Nephron (organoid): Measurements from ENCODE around the gene FZD8.

Experiments used
- H3K27ac Mint-ChIP-seq, 3 experiments: 2 replicates each; pipeline ENCODE4 v1.8.0; 2020; ENCODE audit warnings: mixed read lengths in 3 of 3, mild to moderate bottlenecking in 2 of 3, moderate library complexity in 1 of 3
- H3K27me3 Mint-ChIP-seq: 2 replicates; pipeline ENCODE4 v1.8.0; 2021; ENCODE audit warnings: low read depth, mild to moderate bottlenecking, moderate library complexity, mixed read lengths
- H3K36me3 Mint-ChIP-seq: 2 replicates; pipeline ENCODE4 v1.8.0; 2020; ENCODE audit warnings: low read depth, mixed read lengths
- H3K4me1 Mint-ChIP-seq: 2 replicates; pipeline ENCODE4 v1.8.0; 2020; ENCODE audit warnings: mixed read lengths
- H3K4me3 Mint-ChIP-seq, 3 experiments: 2 replicates each; pipeline ENCODE4 v1.8.0; 2020; ENCODE audit warnings: mild to moderate bottlenecking in 3 of 3, mixed read lengths in 3 of 3, moderate library complexity in 2 of 3
- H3K9me3 Mint-ChIP-seq: 2 replicates; pipeline ENCODE4 v1.8.0; 2020; ENCODE audit warnings: mixed read lengths
- CTCF ChIP-seq, 3 experiments: fragments of 200-600 bp; sonication (generic); IDR thresholded peaks; one replicate each; pipeline ENCODE4 v1.5.0; 2021; ENCODE audit warnings: antibody characterized with exemption in 3 of 3; ENCODE audit not compliant: unreplicated experiment in 3 of 3

The FZD8 gene

GRCh38 chr10:35598379-35598778, 43.7 kb downstream of the FZD8 start:
- H3K36me3 Mint-ChIP-seq: no peaks in the 10 kb centered on the region
- peaks cover 38% of the 10 kb centered on the region for H3K4me1 Mint-ChIP-seq
- peak in 2 of 3 experiments; percentile 18 to 45 for TF ChIP-seq CTCF (IDR thresholded peaks at IDR 0.05; ENCODE audit: unreplicated experiment in 3 of 3)
- H3K27ac Mint-ChIP-seq: no peak overlapping the region
- peaks cover 4% of the 10 kb centered on the region for H3K27me3 Mint-ChIP-seq
- peaks cover 11% of the 10 kb centered on the region for H3K9me3 Mint-ChIP-seq
- no peak overlapping the region for H3K4me3 Mint-ChIP-seq

GRCh38 chr10:35595106-35595505, 47.0 kb downstream of the FZD8 start:
- Mint-ChIP-seq H3K27me3 (peaks cover 4% of the 10 kb centered on the region), H3K36me3 (no peaks in the 10 kb centered on the region), H3K27ac (peak overlapping the region; percentile 34 to 75 (median 72)), H3K4me1 (peaks cover 50% of the 10 kb centered on the region), H3K4me3 (peak overlapping the region in 1 of 3 experiments; percentile 0), H3K9me3 (peaks cover 13% of the 10 kb centered on the region)
- TF ChIP-seq CTCF (IDR thresholded peaks at IDR 0.05; ENCODE audit: unreplicated experiment in 3 of 3): no peak

- Mint-ChIP-seq H3K27me3 (peaks cover 4% of the 10 kb centered on the region), H3K4me1 (peaks cover 48% of the 10 kb centered on the region), H3K36me3 (no peaks in the 10 kb centered on the region), H3K9me3 (peaks cover 11% of the 10 kb centered on the region), H3K4me3 (peak overlapping the region in 1 of 3 experiments; percentile 56), H3K27ac (peak overlapping the region; percentile 34 to 75 (median 72))
- TF ChIP-seq CTCF (IDR thresholded peaks at IDR 0.05; ENCODE audit: unreplicated experiment in 3 of 3): no peak
Observed at GRCh38 chr10:35594115-35595079, 47.7 kb downstream of the FZD8 start.

GRCh38 chr10:35592441-35592840, 49.7 kb downstream of the FZD8 start:
- Mint-ChIP-seq H3K9me3 (peaks cover 11% of the 10 kb centered on the region), H3K27ac (no peak overlapping the region), H3K36me3 (no peaks in the 10 kb centered on the region), H3K4me1 (peaks cover 54% of the 10 kb centered on the region), H3K4me3 (peak overlapping the region in 1 of 3 experiments; percentile 42), H3K27me3 (peaks cover under 1% of the 10 kb centered on the region)
- no peak for TF ChIP-seq CTCF (IDR thresholded peaks at IDR 0.05; ENCODE audit: unreplicated experiment in 3 of 3)

- TF ChIP-seq CTCF (IDR thresholded peaks at IDR 0.05; ENCODE audit: unreplicated experiment in 3 of 3): no peak
- peak overlapping the region in 1 of 3 experiments; percentile 30 for H3K27ac Mint-ChIP-seq
- H3K4me3 Mint-ChIP-seq: no peak overlapping the region
- peaks cover 11% of the 10 kb centered on the region for H3K9me3 Mint-ChIP-seq
- peaks cover 65% of the 10 kb centered on the region for H3K4me1 Mint-ChIP-seq
- peaks cover 4% of the 10 kb centered on the region for H3K27me3 Mint-ChIP-seq
- no peaks in the 10 kb centered on the region for H3K36me3 Mint-ChIP-seq
Observed at GRCh38 chr10:35588836-35589235, 53.3 kb downstream of the FZD8 start.
